ENCODE measurements around the gene ZNF836.

The ZNF836 gene

GRCh38 chr19:52138278-52138982, 33.0 kb downstream of the ZNF836 start:
- Histone ChIP-seq H3K4me3 (replicated peaks; ENCODE audit: low read depth, low read length) (peak overlapping the region; percentile 84), H3K27me3 (replicated peaks; ENCODE audit: control insufficient read depth, insufficient read depth, low read length) (no peaks in the 10 kb centered on the region), H3K36me3 (ENCODE audit: control insufficient read depth, insufficient read depth, low read length) (no peaks in the 10 kb centered on the region; the same call in 1 of the 2 replicates)
- TF ChIP-seq, protein P1, sequence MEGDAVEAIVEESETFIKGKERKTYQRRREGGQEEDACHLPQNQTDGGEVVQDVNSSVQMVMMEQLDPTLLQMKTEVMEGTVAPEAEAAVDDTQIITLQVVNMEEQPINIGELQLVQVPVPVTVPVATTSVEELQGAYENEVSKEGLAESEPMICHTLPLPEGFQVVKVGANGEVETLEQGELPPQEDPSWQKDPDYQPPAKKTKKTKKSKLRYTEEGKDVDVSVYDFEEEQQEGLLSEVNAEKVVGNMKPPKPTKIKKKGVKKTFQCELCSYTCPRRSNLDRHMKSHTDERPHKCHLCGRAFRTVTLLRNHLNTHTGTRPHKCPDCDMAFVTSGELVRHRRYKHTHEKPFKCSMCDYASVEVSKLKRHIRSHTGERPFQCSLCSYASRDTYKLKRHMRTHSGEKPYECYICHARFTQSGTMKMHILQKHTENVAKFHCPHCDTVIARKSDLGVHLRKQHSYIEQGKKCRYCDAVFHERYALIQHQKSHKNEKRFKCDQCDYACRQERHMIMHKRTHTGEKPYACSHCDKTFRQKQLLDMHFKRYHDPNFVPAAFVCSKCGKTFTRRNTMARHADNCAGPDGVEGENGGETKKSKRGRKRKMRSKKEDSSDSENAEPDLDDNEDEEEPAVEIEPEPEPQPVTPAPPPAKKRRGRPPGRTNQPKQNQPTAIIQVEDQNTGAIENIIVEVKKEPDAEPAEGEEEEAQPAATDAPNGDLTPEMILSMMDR (IDR thresholded peaks at IDR 0.05; ENCODE audit: insufficient read depth, low read length, poor library complexity, severe bottlenecking) = no peak
- no peak for DNase-seq (ENCODE audit: extremely low read depth, insufficient read length)

DNA sequence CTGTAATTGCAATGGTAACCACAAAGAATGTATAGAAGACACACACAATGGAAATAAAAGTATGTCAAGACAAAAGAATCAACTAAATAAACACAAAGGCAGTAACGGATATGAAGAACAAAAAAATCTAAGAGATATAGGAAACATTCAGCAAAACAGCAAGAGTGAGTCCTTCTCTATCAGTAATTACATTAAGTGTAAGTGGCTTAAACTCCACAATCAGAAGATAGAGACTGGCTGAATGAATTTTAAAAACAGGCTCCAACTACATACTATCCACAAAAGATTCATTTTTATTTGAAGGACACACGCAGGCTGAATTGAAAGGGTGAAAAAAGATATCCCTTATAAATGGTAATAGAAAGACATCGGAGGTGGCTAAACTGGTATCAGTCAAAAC, 51.1 kb downstream of the ZNF836 start:
- peaks cover 11% of the 10 kb centered on the region for H3K36me3 ChIP-seq (ENCODE audit: control insufficient read depth, insufficient read depth, low read length)
- TF ChIP-seq, protein P1 (IDR thresholded peaks at IDR 0.05; ENCODE audit: insufficient read depth, low read length, poor library complexity, severe bottlenecking) = no peak
- H3K4me3 ChIP-seq (replicated peaks; ENCODE audit: low read depth, low read length) = no peak overlapping the region
- H3K27me3 ChIP-seq (replicated peaks; ENCODE audit: control insufficient read depth, insufficient read depth, low read length) = no peaks in the 10 kb centered on the region
- DNase-seq (ENCODE audit: extremely low read depth, insufficient read length) = no peak

DNA sequence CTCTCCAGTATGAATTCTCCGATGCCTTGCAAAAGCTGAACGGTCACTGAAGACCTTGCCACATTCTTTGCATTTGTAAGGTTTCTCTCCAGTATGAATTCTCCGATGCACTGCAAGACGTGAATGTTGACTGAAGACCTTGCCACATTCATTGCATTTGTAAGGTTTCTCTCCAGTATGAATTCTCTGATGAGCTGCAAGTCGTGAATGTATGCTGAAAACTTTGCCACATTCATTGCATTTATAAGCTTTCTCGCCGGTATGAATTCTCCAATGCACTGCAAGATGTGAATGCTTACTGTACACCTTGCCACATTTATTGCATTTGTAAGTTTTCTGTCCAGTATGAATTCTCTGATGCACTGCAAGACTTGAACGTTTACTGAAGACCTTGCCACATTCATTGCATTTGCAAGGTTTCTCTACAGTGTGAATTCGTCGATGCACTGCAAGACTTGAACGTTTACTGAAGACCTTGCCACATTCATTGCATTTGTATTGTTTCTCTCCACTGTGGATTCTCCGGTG, 55.8 kb downstream of the ZNF836 start:
- no peak for DNase-seq (ENCODE audit: extremely low read depth, insufficient read length)
- TF ChIP-seq, protein P1 (IDR thresholded peaks at IDR 0.05; ENCODE audit: insufficient read depth, low read length, poor library complexity, severe bottlenecking) = no peak
- Histone ChIP-seq H3K4me3 (replicated peaks; ENCODE audit: low read depth, low read length) (no peak overlapping the region), H3K27me3 (replicated peaks; ENCODE audit: control insufficient read depth, insufficient read depth, low read length) (no peaks in the 10 kb centered on the region), H3K36me3 (ENCODE audit: control insufficient read depth, insufficient read depth, low read length) (peaks cover 7% of the 10 kb centered on the region)

GRCh38 chr19:52114691-52115090, 56.7 kb downstream of the ZNF836 start:
- DNase-seq (ENCODE audit: extremely low read depth, insufficient read length) = no peak
- no peak overlapping the region for H3K4me3 ChIP-seq (replicated peaks; ENCODE audit: low read depth, low read length)
- H3K36me3 ChIP-seq (ENCODE audit: control insufficient read depth, insufficient read depth, low read length) = peaks cover 7% of the 10 kb centered on the region
- no peaks in the 10 kb centered on the region for H3K27me3 ChIP-seq (replicated peaks; ENCODE audit: control insufficient read depth, insufficient read depth, low read length)
- TF ChIP-seq, protein P1 (IDR thresholded peaks at IDR 0.05; ENCODE audit: insufficient read depth, low read length, poor library complexity, severe bottlenecking) = no peak

DNA sequence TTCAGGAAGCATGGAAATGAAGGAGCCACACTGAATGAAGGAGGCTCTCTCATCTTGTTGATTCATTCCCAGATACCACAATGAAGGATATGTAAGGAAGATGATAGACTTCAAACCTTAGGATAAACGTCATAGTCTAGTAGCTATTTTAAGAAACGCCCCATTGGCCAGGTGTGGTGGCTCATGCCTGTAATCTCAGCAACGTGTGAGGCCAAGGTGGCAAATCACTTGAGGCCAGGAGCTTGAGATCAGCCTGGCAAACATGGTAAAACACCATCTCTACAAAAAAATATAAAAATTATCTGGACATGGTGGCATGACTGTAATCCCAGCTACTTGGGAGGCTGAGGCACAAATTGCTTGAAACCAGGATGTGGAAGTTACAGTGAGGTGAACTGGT, 58.8 kb downstream of the ZNF836 start:
- no peak for DNase-seq (ENCODE audit: extremely low read depth, insufficient read length)
- H3K36me3 ChIP-seq (ENCODE audit: control insufficient read depth, insufficient read depth, low read length) = peaks cover 5% of the 10 kb centered on the region

More for the DNA sequence above, 58.8 kb downstream of the ZNF836 start:
- no peaks in the 10 kb centered on the region for H3K27me3 ChIP-seq (replicated peaks; ENCODE audit: control insufficient read depth, insufficient read depth, low read length)
- TF ChIP-seq, protein P1 (IDR thresholded peaks at IDR 0.05; ENCODE audit: insufficient read depth, low read length, poor library complexity, severe bottlenecking) = no peak
- no peak overlapping the region for H3K4me3 ChIP-seq (replicated peaks; ENCODE audit: low read depth, low read length)
